Measurements from ENCODE around the gene FBLN2. TPM values are rescaled to one million over a fixed set of nuclear protein-coding genes. Genes with fewer than 3 reads are reported as not detected.

Gene FBLN2
- total RNA-seq, 1 experiment from 2014 or later: 33.6 TPM

DNA sequence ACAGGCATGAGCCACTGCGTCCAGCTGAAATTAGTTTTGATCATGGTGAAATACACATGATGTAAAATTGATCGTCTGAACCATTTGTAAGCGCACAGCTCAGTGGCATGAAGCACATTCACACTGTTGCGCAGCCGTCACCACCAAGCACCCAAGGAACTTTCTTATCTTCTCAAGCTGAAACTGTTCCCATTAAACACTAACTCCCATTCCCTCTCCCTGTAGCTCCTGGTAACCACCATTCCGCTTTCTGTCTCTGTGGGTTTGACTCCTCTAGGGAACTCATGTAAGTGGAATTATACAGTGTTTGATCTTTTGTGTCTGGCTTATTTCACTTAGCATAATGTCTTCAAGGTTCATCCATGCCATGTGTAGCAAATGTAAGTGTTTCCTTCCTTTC is 62.3 kb downstream of the FBLN2 start:
- Histone ChIP-seq H3K27me3 (no peaks in the 10 kb centered on the region), H3K36me3 (no peaks in the 10 kb centered on the region), H3K9me3 (no peaks in the 10 kb centered on the region), H3K4me3 (no peak overlapping the region)
- no peak for DNase-seq

- Histone ChIP-seq H3K9me3 (no peaks in the 10 kb centered on the region), H3K4me3 (no peak overlapping the region), H3K36me3 (no peaks in the 10 kb centered on the region), H3K27me3 (no peaks in the 10 kb centered on the region)
- no peak for DNase-seq
Observed at GRCh38 chr3:13612829-13613228, 63.9 kb downstream of the FBLN2 start.

DNA sequence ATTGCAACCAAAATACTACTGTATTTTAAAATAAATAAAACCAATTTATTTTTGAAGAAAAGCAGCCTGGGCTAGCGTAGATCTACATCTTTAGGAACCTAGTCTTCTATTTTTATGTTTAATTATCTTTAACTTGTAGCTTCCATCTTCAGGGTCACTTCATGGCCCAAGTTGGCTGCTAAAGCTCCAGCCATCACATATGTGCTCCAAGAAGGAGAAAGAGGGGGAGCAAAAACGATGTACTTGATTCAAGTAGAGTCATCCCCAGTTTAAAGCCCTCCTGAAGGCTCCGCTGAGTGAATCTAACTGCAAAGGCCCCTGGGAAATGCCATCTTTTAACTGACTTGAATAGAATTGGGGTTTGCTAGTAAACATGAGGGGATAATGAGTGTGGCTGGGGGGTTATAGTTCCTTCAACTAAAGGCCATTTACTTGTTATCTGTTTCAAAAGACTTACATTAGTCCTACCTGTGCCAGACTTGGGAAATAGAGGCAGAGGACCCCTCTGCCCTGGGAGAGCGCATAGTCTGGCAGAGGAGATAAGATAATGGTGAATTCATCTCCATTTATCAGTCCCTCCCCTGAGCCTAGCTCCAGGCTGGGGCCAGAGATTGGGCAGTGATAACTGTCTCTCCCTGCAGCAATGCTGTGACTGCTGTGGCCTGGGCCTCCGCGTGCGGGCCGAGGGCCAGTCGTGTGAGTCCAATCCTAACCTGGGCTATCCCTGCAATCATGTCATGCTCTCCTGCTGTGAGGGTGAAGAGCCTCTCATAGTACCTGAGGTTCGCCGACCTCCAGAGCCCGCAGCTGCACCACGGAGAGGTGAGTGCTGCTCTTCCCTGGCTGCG is 64.6 kb downstream of the FBLN2 start:
- Histone ChIP-seq H3K36me3 (no peaks in the 10 kb centered on the region), H3K27me3 (no peaks in the 10 kb centered on the region), H3K9me3 (no peaks in the 10 kb centered on the region), H3K4me3 (no peak overlapping the region)
- DNase-seq: no peak

DNA sequence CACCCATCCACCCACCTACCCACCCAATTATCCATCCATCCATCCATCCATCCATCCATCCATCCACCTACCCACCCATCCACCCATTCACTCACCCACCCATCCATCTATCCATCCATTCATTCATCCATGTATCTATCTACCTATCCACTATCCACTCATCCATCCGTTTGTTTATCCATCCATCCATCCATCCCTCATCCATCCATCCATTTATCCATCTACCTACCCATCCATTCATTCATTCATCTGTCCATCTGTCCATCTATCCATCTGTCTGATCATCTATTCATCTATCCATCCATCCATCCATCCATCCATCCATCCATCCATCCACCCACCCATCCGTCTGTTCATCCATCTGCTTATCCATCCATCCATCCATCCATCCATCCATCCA is 65.7 kb downstream of the FBLN2 start:
- no peak overlapping the region for H3K4me3 ChIP-seq
- no peaks in the 10 kb centered on the region for H3K27me3 ChIP-seq
- no peaks in the 10 kb centered on the region for H3K36me3 ChIP-seq
- no peak for DNase-seq
- H3K9me3 ChIP-seq: no peaks in the 10 kb centered on the region

DNA sequence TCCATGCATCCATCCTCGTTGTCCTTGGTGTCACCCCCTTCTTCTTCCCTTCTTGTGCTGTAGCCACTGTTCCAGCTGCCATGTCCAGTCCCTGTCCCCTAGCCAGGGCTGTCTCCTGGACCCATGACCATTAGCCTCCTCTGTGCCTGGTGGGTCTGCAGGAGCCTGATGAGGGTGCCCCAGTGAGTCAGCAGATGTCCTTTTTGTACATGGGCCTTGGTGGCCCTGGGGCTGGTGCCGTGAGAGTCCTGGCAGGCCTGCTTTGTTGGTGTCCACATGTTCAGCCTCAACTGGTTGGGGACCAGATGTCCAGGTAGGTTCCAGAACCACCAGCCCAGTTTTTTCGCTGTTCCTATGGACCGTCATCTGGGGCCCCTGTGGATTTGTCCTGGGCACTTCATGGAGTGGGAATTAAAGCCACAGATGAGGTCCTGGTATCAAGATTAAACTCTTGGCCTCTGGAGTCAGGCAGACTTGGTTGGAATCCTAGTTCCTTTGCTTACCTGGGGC is 66.1 kb downstream of the FBLN2 start:
- no peaks in the 10 kb centered on the region for H3K36me3 ChIP-seq
- no peak overlapping the region for H3K4me3 ChIP-seq
- no peak for DNase-seq
- no peaks in the 10 kb centered on the region for H3K9me3 ChIP-seq
- H3K27me3 ChIP-seq: no peaks in the 10 kb centered on the region

- Histone ChIP-seq H3K36me3 (no peaks in the 10 kb centered on the region), H3K27me3 (no peaks in the 10 kb centered on the region), H3K4me3 (no peak overlapping the region), H3K9me3 (no peaks in the 10 kb centered on the region)
- DNase-seq: no peak
Observed at GRCh38 chr3:13616359-13616758, 67.4 kb downstream of the FBLN2 start.

DNA sequence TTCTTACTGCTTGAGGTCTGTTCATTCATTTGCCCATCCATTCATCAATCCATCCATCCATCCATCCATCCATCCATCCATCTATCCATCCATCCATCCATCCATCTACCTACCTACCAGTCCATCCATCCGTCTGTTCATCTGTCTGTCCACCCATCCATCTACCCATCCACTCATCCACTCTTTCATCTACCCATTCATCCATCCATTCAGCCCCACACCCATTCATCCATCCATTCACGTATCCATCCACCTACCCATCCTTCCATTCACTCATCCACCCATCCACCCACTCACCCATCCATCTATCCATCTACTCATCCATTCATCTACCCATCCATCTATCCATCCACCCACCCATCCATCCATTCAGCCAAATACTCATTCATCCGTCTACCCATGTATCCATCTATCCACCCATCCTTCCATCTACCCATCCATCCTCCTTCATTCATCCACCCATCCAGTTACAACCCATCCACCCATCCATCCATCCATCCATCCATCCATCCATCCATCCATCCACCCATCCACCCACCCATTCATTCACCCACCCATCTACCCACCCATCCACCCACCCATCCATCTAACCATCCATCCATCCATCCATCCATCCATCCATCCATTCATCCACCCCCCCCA is 68.3 kb downstream of the FBLN2 start:
- no peaks in the 10 kb centered on the region for H3K36me3 ChIP-seq
- H3K27me3 ChIP-seq: no peaks in the 10 kb centered on the region

GRCh38 chr3:13617981-13618380 is 69.1 kb downstream of the FBLN2 start:
- Histone ChIP-seq H3K4me3 (no peak overlapping the region), H3K27me3 (no peaks in the 10 kb centered on the region), H3K36me3 (no peaks in the 10 kb centered on the region), H3K9me3 (no peaks in the 10 kb centered on the region)
- DNase-seq: no peak

More for the DNA sequence above, 68.3 kb downstream of the FBLN2 start:
- Histone ChIP-seq H3K9me3 (no peaks in the 10 kb centered on the region), H3K4me3 (no peak overlapping the region)
- no peak for DNase-seq

DNA sequence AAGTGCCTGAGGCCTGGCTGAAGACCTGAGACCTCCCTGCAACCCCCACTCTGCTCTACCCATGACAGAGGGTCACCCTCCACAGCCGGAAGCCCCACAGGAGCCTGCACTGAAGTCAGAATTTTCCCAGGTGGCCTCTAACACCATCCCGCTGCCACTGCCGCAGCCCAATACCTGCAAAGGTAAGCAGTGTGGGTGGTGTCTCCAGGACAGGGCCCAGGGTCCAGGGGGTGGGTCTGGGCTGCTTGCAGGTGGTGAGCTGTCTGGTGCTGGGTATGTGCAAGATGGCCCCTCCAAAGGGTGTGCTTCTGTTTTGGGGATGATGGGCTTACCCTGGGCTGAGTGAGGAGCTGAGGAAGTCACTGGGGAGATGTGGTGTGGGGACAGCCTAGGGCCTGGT is 69.9 kb downstream of the FBLN2 start:
- Histone ChIP-seq H3K36me3 (no peaks in the 10 kb centered on the region), H3K9me3 (no peaks in the 10 kb centered on the region), H3K4me3 (no peak overlapping the region), H3K27me3 (no peaks in the 10 kb centered on the region)
- no peak for DNase-seq

DNA sequence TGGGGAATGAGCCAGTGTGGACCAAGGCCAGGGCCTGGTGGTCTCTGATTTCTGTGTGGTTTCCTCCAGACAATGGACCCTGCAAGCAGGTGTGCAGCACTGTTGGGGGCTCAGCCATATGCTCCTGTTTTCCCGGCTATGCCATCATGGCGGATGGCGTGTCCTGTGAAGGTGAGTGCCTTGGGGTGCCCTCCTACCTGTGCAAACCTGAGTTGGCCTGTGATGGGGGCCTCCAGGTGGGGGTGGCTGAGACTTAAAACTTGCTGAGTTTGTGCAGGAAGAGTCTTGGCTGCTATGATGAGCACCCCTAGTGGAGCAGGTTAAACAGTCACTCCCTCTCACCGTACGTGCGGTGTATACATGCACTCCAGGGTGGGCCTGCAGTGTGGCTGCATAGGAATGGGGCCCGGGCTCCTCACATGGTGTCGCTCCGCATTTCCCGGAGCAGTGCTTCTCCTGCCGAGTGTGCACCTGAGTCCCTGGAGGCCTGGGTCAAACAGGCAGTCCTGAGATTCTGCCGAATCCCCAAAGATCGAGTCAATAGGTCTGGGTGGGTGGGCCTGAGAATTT is 70.8 kb downstream of the FBLN2 start:
- H3K27me3 ChIP-seq: no peaks in the 10 kb centered on the region
- DNase-seq: no peak
- H3K36me3 ChIP-seq: no peaks in the 10 kb centered on the region
- H3K9me3 ChIP-seq: no peaks in the 10 kb centered on the region
- no peak overlapping the region for H3K4me3 ChIP-seq

DNA sequence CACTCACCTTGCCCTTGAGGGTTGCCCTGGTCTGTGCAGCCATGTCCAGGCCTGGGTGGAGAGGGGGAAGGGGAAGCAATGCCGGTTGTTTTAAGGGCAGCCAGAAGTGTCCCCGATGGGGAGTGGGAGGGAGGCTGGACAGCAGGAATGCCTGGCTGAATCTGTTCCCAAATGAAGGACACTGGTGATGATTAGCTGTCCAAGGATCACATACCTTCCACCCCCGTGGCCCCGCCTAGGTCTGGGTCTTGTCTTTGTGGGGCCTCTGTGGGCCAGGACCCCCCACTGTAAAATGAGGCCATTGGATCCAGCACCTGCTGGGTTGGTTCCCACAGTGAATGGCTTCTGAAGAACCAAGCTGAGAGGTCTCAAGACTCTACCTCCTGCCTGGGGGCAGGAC is 71.4 kb downstream of the FBLN2 start:
- Histone ChIP-seq H3K27me3 (no peaks in the 10 kb centered on the region), H3K4me3 (no peak overlapping the region), H3K36me3 (no peaks in the 10 kb centered on the region), H3K9me3 (no peaks in the 10 kb centered on the region)
- no peak for DNase-seq

- DNase-seq: no peak
- Histone ChIP-seq H3K4me3 (no peak overlapping the region), H3K36me3 (no peaks in the 10 kb centered on the region), H3K9me3 (no peaks in the 10 kb centered on the region), H3K27me3 (no peaks in the 10 kb centered on the region)
Observed at GRCh38 chr3:13620776-13621365, 71.9 kb downstream of the FBLN2 start.

DNA sequence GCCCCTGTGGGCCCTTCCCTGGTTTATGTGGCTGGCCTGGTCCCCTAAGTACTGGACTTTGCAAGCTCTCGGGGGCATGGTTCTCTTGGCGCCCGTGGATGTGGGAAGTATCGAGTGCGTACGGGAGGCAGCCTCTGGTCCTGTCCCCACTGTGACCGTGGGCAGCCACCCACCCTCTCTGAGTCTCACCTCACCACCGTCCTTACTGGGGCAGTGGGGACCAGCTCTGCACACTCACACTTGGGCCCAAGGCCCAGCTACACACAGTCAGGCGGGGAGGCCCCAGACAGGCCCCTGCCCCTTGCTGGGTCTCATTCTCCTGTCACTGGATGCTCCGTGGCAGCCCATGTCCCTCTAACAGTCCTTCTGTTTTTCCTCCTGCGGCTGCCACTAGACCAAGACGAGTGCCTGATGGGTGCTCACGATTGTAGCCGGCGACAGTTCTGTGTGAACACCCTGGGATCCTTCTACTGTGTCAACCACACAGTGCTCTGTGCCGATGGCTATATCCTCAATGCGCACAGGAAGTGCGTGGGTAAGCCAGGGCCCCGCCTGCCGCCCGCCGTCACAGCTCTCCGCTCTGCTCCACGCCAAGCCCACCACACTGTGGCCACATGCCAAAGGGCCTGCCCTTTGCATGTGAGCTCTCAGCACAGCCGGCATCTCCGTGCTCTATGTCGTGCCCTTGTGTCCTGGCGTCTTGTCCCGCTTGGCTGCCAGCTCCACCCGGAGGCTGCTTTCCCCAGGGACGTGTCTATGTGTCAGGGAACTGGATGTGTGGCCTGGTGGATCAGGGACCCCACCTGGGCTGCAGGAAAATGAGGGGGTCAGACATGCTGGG is 72.7 kb downstream of the FBLN2 start:
- H3K4me3 ChIP-seq: no peak overlapping the region
- no peak for DNase-seq
- no peaks in the 10 kb centered on the region for H3K9me3 ChIP-seq
- H3K27me3 ChIP-seq: no peaks in the 10 kb centered on the region
- H3K36me3 ChIP-seq: no peaks in the 10 kb centered on the region

DNA sequence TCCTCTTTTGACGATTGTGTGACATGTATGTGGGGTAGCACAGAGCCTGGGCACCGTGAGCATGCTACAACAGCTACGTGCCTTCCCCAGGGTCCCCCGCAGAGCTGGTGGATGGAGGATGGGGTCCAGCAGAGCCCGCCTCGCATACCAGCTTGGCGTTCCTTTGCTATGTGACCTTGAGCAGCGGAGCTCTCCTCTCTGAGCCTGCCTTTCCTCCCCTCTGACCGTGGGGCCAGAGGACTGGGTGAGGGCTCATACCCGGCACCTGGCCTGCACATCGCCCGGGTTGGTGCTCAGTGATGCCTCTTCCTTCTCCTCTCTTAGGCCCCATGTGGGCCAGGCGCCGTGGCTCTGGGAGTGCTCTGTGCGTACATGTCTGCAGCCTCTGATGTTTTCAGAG is 73.4 kb downstream of the FBLN2 start:
- Histone ChIP-seq H3K4me3 (no peak overlapping the region), H3K36me3 (no peaks in the 10 kb centered on the region), H3K27me3 (no peaks in the 10 kb centered on the region), H3K9me3 (no peaks in the 10 kb centered on the region)
- DNase-seq: no peak

DNA sequence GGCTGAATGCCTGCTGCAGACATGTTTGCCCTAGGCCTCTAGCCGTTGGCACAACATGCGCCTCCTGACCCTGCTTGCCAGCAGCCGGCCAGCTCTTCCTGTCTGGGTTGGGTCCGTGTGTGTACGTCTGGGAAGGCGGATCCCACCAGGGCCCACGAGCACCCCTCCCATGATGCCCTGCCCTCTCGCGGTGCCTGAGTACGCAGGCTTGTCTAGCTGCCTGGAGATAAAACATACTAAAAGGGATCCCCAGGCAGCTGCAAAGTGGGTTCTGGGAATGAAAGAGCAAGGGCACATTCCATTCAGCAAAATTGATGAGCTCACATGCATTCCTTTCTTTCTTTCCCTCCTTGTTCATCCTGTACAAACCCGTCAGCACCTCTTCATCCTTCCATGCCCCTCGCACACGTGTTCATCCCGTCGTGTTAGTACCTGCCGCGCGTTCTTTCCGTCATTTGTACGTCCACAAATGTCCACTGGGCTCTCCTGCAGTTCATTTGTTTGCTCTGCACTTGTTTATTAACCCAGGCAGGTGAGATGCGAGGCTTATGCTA is 74.3 kb downstream of the FBLN2 start:
- Histone ChIP-seq H3K9me3 (no peaks in the 10 kb centered on the region), H3K36me3 (no peaks in the 10 kb centered on the region), H3K27me3 (no peaks in the 10 kb centered on the region), H3K4me3 (no peak overlapping the region)
- no peak for DNase-seq

- Histone ChIP-seq H3K36me3 (no peaks in the 10 kb centered on the region), H3K27me3 (no peaks in the 10 kb centered on the region), H3K9me3 (no peaks in the 10 kb centered on the region), H3K4me3 (no peak overlapping the region)
- no peak for DNase-seq
Observed at GRCh38 chr3:13624021-13624420, 75.1 kb downstream of the FBLN2 start.

Data from MG63 (cell line).